T-cell (primary cell): ENCODE measurements around the gene TIMP2. TPM values are rescaled to one million over a fixed set of nuclear protein-coding genes. Genes with fewer than 3 reads are reported as not detected.
"Not testable (repeated sequence)": the region's sequence is repeated elsewhere in the genome, so short reads cannot be mapped to it uniquely, and the experiment has no call there.

Source experiments
- ATAC-seq, 4 experiments: fragments of 200-7000 bp in 3 of 4; fragments of 150-1000 bp in 1 of 4; cut with Tn5 transposase; replicated peaks in 1 of 4; 1 replicate in 3 of 4; 2 replicates in 1 of 4; pipeline ENCODE4 v1.10.0; 2021; ENCODE audit warnings: moderate library complexity in 3 of 4, mild to moderate bottlenecking in 2 of 4, moderate number of reproducible peaks in 1 of 4
- CTCF ChIA-PET, 2 donors: fragments of 300-600 bp; sonication (Branson Sonifier 250); formaldehyde crosslinking; loops; one replicate each; lab custom pipeline; 2022; ENCODE audit warnings: antibody characterized with exemption in 2 of 2; lab: Charles Lee
- POLR2A ChIA-PET, 2 donors: fragments of 300-600 bp; sonication (Branson Sonifier 250); formaldehyde crosslinking; loops; one replicate each; lab custom pipeline; 2022; ENCODE audit warnings: antibody characterized with exemption in 2 of 2; lab: Charles Lee
- DNase-seq, 35 experiments: peaks; one replicate each; pipeline versions ENCODE4 v3.0.0 to v3.0.0-alpha.2; 2013 to 2023
- H3K27ac ChIP-seq: one replicate; pipeline ENCODE4 v1.5.1; 2013; ENCODE audit warnings: low read length
- H3K27me3 ChIP-seq, 2 experiments: replicated peaks in 1 of 2; 1 replicate in 1 of 2; 2 replicates in 1 of 2; pipeline versions ENCODE4 v1.6.1 to v1.7.0; 2013; ENCODE audit warnings: low read length in 1 of 2, mixed read lengths in 1 of 2; ENCODE audit not compliant: control insufficient read depth in 2 of 2, insufficient read depth in 2 of 2; ENCODE audit errors: extremely low read depth in 1 of 2
- H3K36me3 ChIP-seq, 2 donors: 1 replicate in 1 of 2; 2 replicates in 1 of 2; pipeline versions ENCODE4 v1.6.1 to v1.7.0; 2013; ENCODE audit warnings: low read length in 1 of 2; ENCODE audit not compliant: control insufficient read depth in 2 of 2, insufficient read depth in 1 of 2; ENCODE audit errors: extremely low read depth in 1 of 2
- H3K4me1 ChIP-seq, 2 experiments: 1 replicate in 1 of 2; 2 replicates in 1 of 2; pipeline versions ENCODE4 v1.6.1 to v1.7.0; 2013; ENCODE audit warnings: low read length in 2 of 2, mixed read lengths in 1 of 2; ENCODE audit not compliant: insufficient read depth in 2 of 2, control insufficient read depth in 1 of 2; ENCODE audit errors: extremely low read depth in 1 of 2
- H3K4me3 ChIP-seq, 2 donors: 1 replicate in 1 of 2; 2 replicates in 1 of 2; pipeline versions ENCODE4 v1.5.1 to v1.7.0; 2013; ENCODE audit warnings: mild to moderate bottlenecking in 2 of 2, low read length in 1 of 2, moderate library complexity in 1 of 2; ENCODE audit not compliant: control insufficient read depth in 1 of 2; ENCODE audit errors: extremely low read depth in 1 of 2
- H3K9me3 ChIP-seq: 2 replicates; pipeline ENCODE4 v1.7.0; 2013
- H3K27ac Mint-ChIP-seq, 2 donors: one replicate each; pipeline ENCODE4 v1.8.0; 2020 to 2021; ENCODE audit warnings: mild to moderate bottlenecking in 2 of 2, mixed read lengths in 2 of 2
- H3K27me3 Mint-ChIP-seq, 2 donors: one replicate each; pipeline ENCODE4 v1.8.0; 2021 to 2022; ENCODE audit warnings: mixed read lengths in 2 of 2
- H3K36me3 Mint-ChIP-seq: one replicate; pipeline ENCODE4 v1.8.0; 2021; ENCODE audit warnings: mixed read lengths
- H3K4me1 Mint-ChIP-seq, 3 donors: one replicate each; pipeline ENCODE4 v1.8.0; 2020 to 2022; ENCODE audit warnings: mixed read lengths in 3 of 3, mild to moderate bottlenecking in 1 of 3
- H3K4me3 Mint-ChIP-seq, 3 donors: one replicate each; pipeline ENCODE4 v1.8.0; 2020 to 2022; ENCODE audit warnings: mild to moderate bottlenecking in 3 of 3, mixed read lengths in 3 of 3, moderate library complexity in 3 of 3
- H3K9me3 Mint-ChIP-seq, 3 donors: one replicate each; pipeline ENCODE4 v1.8.0; 2020 to 2022; ENCODE audit warnings: mixed read lengths in 3 of 3
- WGBS: methylation state at CpG from one replicate; pipeline ENCODE4 v1.1.5; 2013; ENCODE audit warnings: missing lambda C conversion rate; ENCODE audit not compliant: insufficient coverage; 5-methylcytosine and 5-hydroxymethylcytosine counted together
- total RNA-seq, 35 experiments: library from RNA in 6 of 35; stranded (reverse) in 6 of 35; fragments of 120-200 nt in 1 of 35; gene quantifications; one replicate each; pipeline versions ENCODE4 v1.2.1 to v1.2.4 and lab custom pipeline; 2013 to 2026

The TIMP2 gene
- total RNA-seq, 5 donors from 2014 or later (not counting 1 experiment from before 2014, with no cell fraction given), result 5.1 to 6.7 (median 6.5) TPM

DNA sequence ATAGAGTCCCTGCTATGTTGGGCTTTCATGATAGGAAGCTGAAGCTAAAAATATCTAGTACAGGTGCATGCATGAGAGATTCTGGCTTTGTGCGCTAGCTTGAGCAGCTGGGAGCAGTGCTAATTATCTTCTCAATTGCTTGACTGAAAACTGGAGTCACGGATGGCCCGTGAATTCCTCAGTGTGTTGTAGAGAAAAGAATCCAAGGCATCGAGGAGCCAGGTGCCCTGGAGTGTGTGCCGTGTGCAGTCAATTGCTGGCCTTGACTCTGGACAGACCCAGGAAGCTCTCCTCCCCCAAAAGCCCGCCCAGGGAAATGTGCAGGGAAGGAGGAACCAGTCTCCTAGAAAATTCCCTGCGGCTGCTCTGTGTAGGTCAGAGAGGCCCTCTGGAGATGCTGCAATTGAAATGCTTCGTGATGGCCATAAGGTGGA is 40.3 kb upstream of the TIMP2 start:
- no peaks in the 10 kb centered on the region for H3K36me3 Mint-ChIP-seq
- POLR2A ChIA-PET, result no interaction called here
- ATAC-seq (no peak), DNase-seq (no peak)
- H3K27me3 ChIP-seq, result peaks cover 0 to 3% of the 10 kb centered on the region in 2 experiments
- no peaks in the 10 kb centered on the region for H3K9me3 ChIP-seq
- no peaks in the 10 kb centered on the region for H3K27me3 Mint-ChIP-seq
- peaks cover 0 to 3% (median 2%) of the 10 kb centered on the region in 3 donors for H3K4me1 Mint-ChIP-seq
- H3K4me1 ChIP-seq, result no peaks in the 10 kb centered on the region
- H3K27ac Mint-ChIP-seq, result no peak overlapping the region
- peaks cover 2 to 7% of the 10 kb centered on the region in 2 donors for H3K36me3 ChIP-seq
- no peak overlapping the region for H3K4me3 Mint-ChIP-seq
- H3K27ac ChIP-seq, result no peak overlapping the region
- 78% methylated on average over 5 of the region's 8 CpGs for WGBS
- no peak overlapping the region for H3K4me3 ChIP-seq
- H3K9me3 Mint-ChIP-seq, result no peaks in the 10 kb centered on the region
- CTCF ChIA-PET, result no interaction called here

DNA sequence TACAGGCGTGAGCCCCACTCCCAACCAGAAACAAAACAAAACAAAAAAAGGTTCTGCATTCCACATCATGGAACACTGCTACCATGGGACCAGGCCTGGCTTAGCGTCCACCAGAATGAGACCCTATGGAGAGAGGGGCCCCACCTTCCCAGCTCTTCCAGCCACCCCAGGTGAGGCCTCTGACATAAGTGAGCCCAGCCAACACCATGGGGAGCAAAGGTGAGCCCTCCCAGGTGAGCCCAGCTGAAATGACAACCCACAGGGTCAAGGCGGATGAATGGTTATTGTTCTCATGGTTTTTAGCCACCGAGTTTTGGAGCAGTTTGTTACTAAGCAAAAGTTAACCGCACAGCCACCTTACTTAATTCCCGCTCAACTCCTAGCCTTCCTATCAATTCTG is 38.2 kb upstream of the TIMP2 start:
- H3K27ac ChIP-seq, result no peak overlapping the region
- peaks cover 0 to 3% of the 10 kb centered on the region in 2 donors for H3K27me3 Mint-ChIP-seq
- H3K36me3 Mint-ChIP-seq, result no peaks in the 10 kb centered on the region
- ChIA-PET POLR2A (no interaction called here), CTCF (interaction anchor here (0.6 to 0.7 kb wide), 2 partner anchors 393 to 432 kb away, joined by 3 to 4 read pairs; no protein-coding TSS in a partner anchor)
- H3K27me3 ChIP-seq, result no peaks in the 10 kb centered on the region
- H3K9me3 Mint-ChIP-seq, result no peaks in the 10 kb centered on the region
- 93% methylated on average over 2 of the region's 6 CpGs for WGBS
- ATAC-seq (no peak), DNase-seq (no peak)
- H3K27ac Mint-ChIP-seq, result no peak overlapping the region
- no peaks in the 10 kb centered on the region for H3K4me1 Mint-ChIP-seq
- no peaks in the 10 kb centered on the region for H3K9me3 ChIP-seq
- no peak overlapping the region for H3K4me3 Mint-ChIP-seq
- H3K36me3 ChIP-seq, result peaks cover 0 to 5% of the 10 kb centered on the region in 2 donors
- H3K4me1 ChIP-seq, result no peaks in the 10 kb centered on the region
- no peak overlapping the region for H3K4me3 ChIP-seq

DNA sequence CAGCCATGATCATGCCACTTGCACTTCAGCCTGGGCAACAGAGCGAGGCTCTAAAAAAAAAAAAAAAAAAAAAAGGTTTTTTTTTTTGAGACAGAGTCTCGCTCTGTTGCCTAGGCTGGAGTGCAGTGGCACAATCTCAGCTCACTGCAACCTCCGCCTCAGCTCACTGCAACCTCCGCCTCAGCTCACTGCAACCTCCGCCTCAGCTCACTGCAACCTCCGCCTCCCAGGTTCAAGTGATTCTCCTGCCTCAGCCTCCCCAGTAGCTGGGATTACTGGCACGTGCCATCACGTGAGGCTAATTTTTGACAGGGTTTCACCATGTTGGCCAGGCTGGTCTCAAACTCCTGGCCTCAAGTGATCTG is 37.8 kb upstream of the TIMP2 start:
- not testable (repeated sequence) for H3K4me3 Mint-ChIP-seq, H3K4me1 Mint-ChIP-seq, H3K4me1 ChIP-seq

DNA sequence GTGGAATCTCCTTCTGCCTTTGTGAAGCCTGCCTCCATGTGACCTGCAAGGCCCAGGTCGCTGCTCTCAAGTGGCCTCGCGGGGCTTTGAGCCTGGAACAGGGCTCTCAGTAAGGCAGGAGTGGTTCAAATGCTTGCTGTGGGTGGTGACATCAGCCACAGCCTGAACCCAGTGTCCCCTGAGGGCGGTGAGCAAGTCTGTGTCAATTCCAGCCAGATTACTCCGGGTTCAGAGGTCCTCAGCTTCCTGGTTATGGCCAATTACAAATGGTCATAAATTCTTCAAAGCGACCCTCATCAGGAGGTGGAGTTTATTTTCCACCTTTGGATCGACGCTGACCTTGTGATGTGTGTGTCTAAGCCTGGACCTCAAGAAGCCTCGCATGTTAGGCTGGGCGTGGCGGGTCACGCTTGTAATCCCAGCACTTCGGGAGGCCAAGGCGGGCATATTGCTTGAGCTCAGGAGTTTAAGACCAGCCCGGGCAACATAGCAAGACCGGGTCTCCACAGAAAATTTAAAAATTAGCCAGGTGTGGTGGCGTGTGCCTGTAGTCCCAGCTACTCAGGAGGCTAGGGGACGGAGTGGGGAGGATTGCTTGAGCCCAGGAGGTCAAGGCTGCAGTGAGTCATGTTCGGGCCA is 37.3 kb upstream of the TIMP2 start:
- Mint-ChIP-seq H3K27me3 (peaks cover 0 to 3% of the 10 kb centered on the region in 2 donors), H3K4me1 (no peaks in the 10 kb centered on the region), H3K36me3 (no peaks in the 10 kb centered on the region), H3K9me3 (no peaks in the 10 kb centered on the region), H3K27ac (no peak overlapping the region), H3K4me3 (no peak overlapping the region)
- Histone ChIP-seq H3K36me3 (no peaks in the 10 kb centered on the region), H3K4me3 (no peak overlapping the region), H3K27me3 (peaks cover 0 to 4% of the 10 kb centered on the region in 2 experiments), H3K27ac (no peak overlapping the region), H3K9me3 (no peaks in the 10 kb centered on the region), H3K4me1 (no peaks in the 10 kb centered on the region)
- WGBS, result 83% methylated on average over 16 of the region's 19 CpGs
- ChIA-PET CTCF (interaction anchor here in 1 of 2 donors (0.6 kb wide), 1 partner anchor 392 kb away, joined by 3 read pairs; no protein-coding TSS in a partner anchor), POLR2A (no interaction called here)
- no peak for DNase-seq
- no peak for ATAC-seq

More for the DNA sequence above, 37.8 kb upstream of the TIMP2 start:
- H3K9me3 ChIP-seq, H3K9me3 Mint-ChIP-seq, H3K27me3 ChIP-seq, POLR2A ChIA-PET, H3K4me3 ChIP-seq, ATAC-seq, H3K27ac ChIP-seq, H3K27ac Mint-ChIP-seq, H3K36me3 ChIP-seq, H3K36me3 Mint-ChIP-seq, DNase-seq, H3K27me3 Mint-ChIP-seq: not testable (repeated sequence)
- CTCF ChIA-PET, result interaction anchor here in 1 of 2 donors (0.6 kb wide), 1 partner anchor 393 kb away, joined by 3 read pairs; no protein-coding TSS in a partner anchor
- WGBS, result 93% methylated on average over 6 of the region's 8 CpGs

DNA sequence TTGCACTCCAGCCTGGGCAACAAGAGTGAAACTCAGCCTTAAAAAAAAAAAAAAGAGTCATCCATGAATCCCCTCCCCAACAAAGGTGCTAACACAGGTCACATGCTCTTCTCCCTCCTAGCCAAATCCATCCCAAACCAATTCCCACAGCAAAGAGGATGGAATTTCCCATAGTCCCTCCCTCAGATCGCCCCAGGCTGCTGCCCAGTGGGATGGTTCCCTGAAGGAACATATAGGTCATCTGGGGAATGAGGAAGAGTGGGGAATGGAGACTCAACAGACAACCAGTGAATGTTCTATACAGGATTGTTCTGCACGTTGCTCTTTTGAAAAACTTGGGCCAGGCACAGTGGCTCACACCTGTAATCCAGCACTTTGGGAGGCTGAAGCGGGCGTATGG is 36.4 kb upstream of the TIMP2 start:
- Histone ChIP-seq H3K4me3 (no peak overlapping the region), H3K9me3 (no peaks in the 10 kb centered on the region), H3K27ac (no peak overlapping the region), H3K4me1 (no peaks in the 10 kb centered on the region), H3K27me3 (peaks cover 0 to 9% of the 10 kb centered on the region in 2 experiments), H3K36me3 (no peaks in the 10 kb centered on the region)
- no peak overlapping the region for H3K4me3 Mint-ChIP-seq
- H3K4me1 Mint-ChIP-seq, result no peaks in the 10 kb centered on the region
- ATAC-seq, result no peak
- no peaks in the 10 kb centered on the region for H3K36me3 Mint-ChIP-seq
- no peak for DNase-seq
- 87% methylated on average over 3 of the region's 4 CpGs for WGBS
- H3K27me3 Mint-ChIP-seq, result peaks cover 0 to 3% of the 10 kb centered on the region in 2 donors
- no peaks in the 10 kb centered on the region for H3K9me3 Mint-ChIP-seq
- no peak overlapping the region for H3K27ac Mint-ChIP-seq
- ChIA-PET POLR2A (no interaction called here), CTCF (no interaction called here)

DNA sequence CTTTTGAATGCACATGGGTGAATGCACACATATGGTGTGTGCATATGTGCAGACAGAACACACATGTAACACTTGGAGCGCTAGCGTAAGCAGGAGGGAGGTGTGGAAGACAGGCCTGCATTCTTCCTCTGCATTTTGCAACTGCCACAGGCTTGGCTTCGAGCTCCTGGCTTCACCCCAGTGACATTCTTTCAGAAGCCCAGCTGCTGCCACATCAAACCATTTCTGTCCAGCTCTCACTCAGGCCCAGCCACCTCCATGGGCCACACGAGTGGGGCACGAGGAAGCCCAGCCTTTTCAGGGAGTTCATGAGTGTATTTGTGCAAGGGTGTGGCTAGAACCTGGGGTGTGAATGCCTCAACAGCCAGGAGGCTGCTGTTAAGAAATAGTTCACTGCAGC is 35.7 kb upstream of the TIMP2 start:
- Histone ChIP-seq H3K27me3 (peaks cover 0 to 11% of the 10 kb centered on the region in 2 experiments), H3K27ac (no peak overlapping the region), H3K4me3 (no peak overlapping the region), H3K36me3 (no peaks in the 10 kb centered on the region), H3K4me1 (no peaks in the 10 kb centered on the region), H3K9me3 (no peaks in the 10 kb centered on the region)
- H3K36me3 Mint-ChIP-seq, result no peaks in the 10 kb centered on the region
- H3K27ac Mint-ChIP-seq, result no peak overlapping the region
- ATAC-seq (no peak), DNase-seq (no peak)
- H3K4me3 Mint-ChIP-seq, result no peak overlapping the region
- H3K27me3 Mint-ChIP-seq, result peaks cover 0 to 5% of the 10 kb centered on the region in 2 donors
- POLR2A ChIA-PET, result no interaction called here
- no peaks in the 10 kb centered on the region for H3K9me3 Mint-ChIP-seq
- CTCF ChIA-PET, result no interaction called here
- 69% methylated on average over 4 of the region's 5 CpGs for WGBS
- no peaks in the 10 kb centered on the region for H3K4me1 Mint-ChIP-seq
